DOHH2 (cell line): ENCODE measurements around the gene SIPA1L3.
"Not testable (repeated sequence)": the region's sequence is repeated elsewhere in the genome, so short reads cannot be mapped to it uniquely, and the experiment has no call there.

ENCODE experiments used
- H3F3A ChIP-seq: fragments of 200-600 bp; sonication (generic), shearing (Covaris generic); 2 replicates; pipeline ENCODE4 v1.6.0; 2016; ENCODE audit warnings: antibody characterized with exemption, mild to moderate bottlenecking; ENCODE audit not compliant: control insufficient read depth, insufficient read depth
- H3K27ac ChIP-seq: fragments of 200-600 bp; sonication (generic); 2 replicates; pipeline ENCODE4 v1.5.1; 2014; ENCODE audit warnings: low read depth, mild to moderate bottlenecking, low read length, moderate library complexity
- H3K27me3 ChIP-seq: fragments of 200-600 bp; sonication (generic); 2 replicates; pipeline ENCODE4 v1.6.1; 2014; ENCODE audit warnings: mild to moderate bottlenecking, low read length, mixed read lengths; ENCODE audit not compliant: control insufficient read depth
- H3K36me3 ChIP-seq: fragments of 200-600 bp; sonication (generic); 2 replicates; pipeline ENCODE4 v1.6.1; 2014; ENCODE audit warnings: mild to moderate bottlenecking, low read length, moderate library complexity, mixed read lengths; ENCODE audit not compliant: control insufficient read depth
- H3K4me1 ChIP-seq: fragments of 200-600 bp; sonication (generic); 2 replicates; pipeline ENCODE4 v1.6.1; 2014; ENCODE audit warnings: mild to moderate bottlenecking, low read length, mixed read lengths; ENCODE audit not compliant: control insufficient read depth
- H3K4me2 ChIP-seq: fragments of 200-600 bp; sonication (generic); 2 replicates; pipeline ENCODE4 v1.6.0; 2014; ENCODE audit warnings: mild to moderate bottlenecking, low read length, moderate library complexity
- H3K4me3 ChIP-seq: fragments of 200-600 bp; sonication (generic); 2 replicates; pipeline ENCODE4 v1.5.1; 2014; ENCODE audit warnings: mild to moderate bottlenecking, low read length, mixed read lengths
- H3K79me2 ChIP-seq: fragments of 200-600 bp; sonication (generic); 2 replicates; pipeline ENCODE4 v1.6.1; 2014; ENCODE audit warnings: mild to moderate bottlenecking, low read length, mixed read lengths; ENCODE audit not compliant: control insufficient read depth
- H3K9me2 ChIP-seq: fragments of 200-600 bp; sonication (generic); replicated peaks from 2 replicates; pipeline ENCODE4 v1.6.1; 2014; ENCODE audit warnings: mild to moderate bottlenecking, low read length, mixed read lengths; ENCODE audit not compliant: control insufficient read depth
- H3K9me3 ChIP-seq: fragments of 200-600 bp; sonication (generic); 2 replicates; pipeline ENCODE4 v1.6.1; 2014; ENCODE audit warnings: antibody characterized with exemption, low read length, mixed read lengths; ENCODE audit not compliant: control insufficient read depth, insufficient read depth
- H4K20me1 ChIP-seq: fragments of 200-600 bp; sonication (generic); 2 replicates; pipeline ENCODE4 v1.6.0; 2014; ENCODE audit warnings: low read depth, mild to moderate bottlenecking, antibody characterized with exemption, low read length, moderate library complexity; ENCODE audit not compliant: control insufficient read depth, insufficient read depth
- CTCF ChIP-seq: fragments of 200-600 bp; sonication (generic); IDR thresholded peaks from one replicate; pipeline ENCODE4 v1.5.1; 2014; ENCODE audit warnings: antibody characterized with exemption, mild to moderate bottlenecking, low read depth, low read length; ENCODE audit not compliant: poor library complexity, severe bottlenecking
- EZH2phosphoT487 ChIP-seq: fragments of 200-600 bp; sonication (generic); IDR thresholded peaks from 2 replicates; pipeline ENCODE4 v1.6.1; 2017; ENCODE audit warnings: borderline replicate concordance, mild to moderate bottlenecking, antibody characterized with exemption, low read length, moderate library complexity, mixed read lengths

SIPA1L3 gene

GRCh38 chr19:38224014-38224862 lies 317.2 kb downstream of the SIPA1L3 start, which contains the start of gene DPF1:
TSS of gene DPF1 (minus strand) at chr19:38224222. CDS start at chr19:38224142, 80 bp downstream.
- H3K36me3 ChIP-seq = no peaks in the 10 kb centered on the region
- H4K20me1 ChIP-seq = no peaks in the 10 kb centered on the region
- H3K9me3 ChIP-seq = no peaks in the 10 kb centered on the region
- peak within 1 kb of the TSS; percentile 97 for H3K4me2 ChIP-seq
- H3K4me3 ChIP-seq = peak within 1 kb of the TSS; percentile 85
- no peaks in the 10 kb centered on the region for H3K9me2 ChIP-seq
- no peak within 1 kb of the TSS for H3K27ac ChIP-seq
- peaks cover 12% of the 10 kb centered on the region for H3K27me3 ChIP-seq
- H3F3A ChIP-seq = no peaks in the 10 kb centered on the region
- H3K79me2 ChIP-seq = no peaks in the 10 kb centered on the region
- peaks cover 23% of the 10 kb centered on the region for H3K4me1 ChIP-seq
- TF ChIP-seq EZH2phosphoT487 (no peak), CTCF (peak; percentile 62)

GRCh38 chr19:38224863-38225218 lies 317.8 kb downstream of the SIPA1L3 start:
- H3K79me2 ChIP-seq, H4K20me1 ChIP-seq, H3K9me2 ChIP-seq, H3K9me3 ChIP-seq, H3K36me3 ChIP-seq, H3K27ac ChIP-seq, H3F3A ChIP-seq: not testable (repeated sequence)
- Histone ChIP-seq H3K27me3 (peaks cover 12% of the 10 kb centered on the region), H3K4me1 (peaks cover 23% of the 10 kb centered on the region), H3K4me3 (peak overlapping the region; percentile 85), H3K4me2 (peak overlapping the region; percentile 97)

GRCh38 chr19:38227287-38228004 lies 320.4 kb downstream of the SIPA1L3 start:
- Histone ChIP-seq H3K4me2 (0 out of 2 replicates have a peak overlapping the region, but pooled peaks have one; percentile 4), H3K27me3 (peaks cover 12% of the 10 kb centered on the region), H3K9me2 (no peaks in the 10 kb centered on the region), H3K9me3 (no peaks in the 10 kb centered on the region), H3K27ac (no peak overlapping the region), H3K4me3 (no peak overlapping the region), H3K79me2 (no peaks in the 10 kb centered on the region), H3K4me1 (peaks cover 23% of the 10 kb centered on the region), H3K36me3 (no peaks in the 10 kb centered on the region), H3F3A (no peaks in the 10 kb centered on the region), H4K20me1 (no peaks in the 10 kb centered on the region)
- TF ChIP-seq CTCF = no peak
- no peak for TF ChIP-seq EZH2phosphoT487

GRCh38 chr19:38228005-38228377 lies 321.0 kb downstream of the SIPA1L3 start:
- Histone ChIP-seq H3K36me3 (no peaks in the 10 kb centered on the region), H3K9me2 (no peaks in the 10 kb centered on the region), H3K27me3 (peaks cover 12% of the 10 kb centered on the region), H3K4me2 (0 out of 2 replicates have a peak overlapping the region, but pooled peaks have one; percentile 4), H3K9me3 (no peaks in the 10 kb centered on the region), H3K79me2 (no peaks in the 10 kb centered on the region), H4K20me1 (no peaks in the 10 kb centered on the region), H3F3A (no peaks in the 10 kb centered on the region), H3K4me3 (no peak overlapping the region), H3K4me1 (peaks cover 22% of the 10 kb centered on the region), H3K27ac (no peak overlapping the region)
- TF ChIP-seq EZH2phosphoT487 (no peak), CTCF (no peak)
